Measurements from ENCODE around the gene MYO16.
A peak's percentile ranks its signal among the peaks of the same experiment; 100 is the strongest.
"Not testable (repeated sequence)": the region's sequence is repeated elsewhere in the genome, so short reads cannot be mapped to it uniquely, and the experiment has no call there.

The MYO16 gene

GRCh38 chr13:109090796-109091195 is 461.4 kb downstream of the MYO16 start:
- H3K9ac ChIP-seq, result no peak overlapping the region
- H4K20me1 ChIP-seq, result no peaks in the 10 kb centered on the region
- no peak overlapping the region for H3K4me3 ChIP-seq
- no peak overlapping the region for H3K27ac ChIP-seq
- no peak for TF ChIP-seq Cebpa-rat (IDR thresholded peaks at IDR 0.05)
- peaks cover 0 to 9% (median 6%) of the 10 kb centered on the region in 10 experiments; a peak in 13 of 20 replicates for H3K4me1 ChIP-seq
- no peaks in the 10 kb centered on the region for H3K27me3 ChIP-seq
- peaks cover 0 to 5% (median 3%) of the 10 kb centered on the region in 11 experiments; a peak in 4 of 22 replicates for H3K9me3 ChIP-seq (replicated peaks in 1 of 11)
- H3K4me2 ChIP-seq, result no peak overlapping the region
- no peaks in the 10 kb centered on the region for H3K36me3 ChIP-seq

GRCh38 chr13:109091249-109091648 is 461.8 kb downstream of the MYO16 start:
- Histone ChIP-seq H3K9ac (no peak overlapping the region), H3K4me2 (no peak overlapping the region), H3K9me3 (replicated peaks in 1 of 11) (peaks cover 0 to 5% (median 3%) of the 10 kb centered on the region in 11 experiments; a peak in 4 of 22 replicates), H3K27ac (no peak overlapping the region), H3K27me3 (no peaks in the 10 kb centered on the region), H4K20me1 (no peaks in the 10 kb centered on the region), H3K4me1 (peaks cover 0 to 11% (median 6%) of the 10 kb centered on the region in 10 experiments; a peak in 13 of 20 replicates), H3K36me3 (no peaks in the 10 kb centered on the region), H3K4me3 (no peak overlapping the region)
- TF ChIP-seq Cebpa-rat (IDR thresholded peaks at IDR 0.05), result no peak

DNA sequence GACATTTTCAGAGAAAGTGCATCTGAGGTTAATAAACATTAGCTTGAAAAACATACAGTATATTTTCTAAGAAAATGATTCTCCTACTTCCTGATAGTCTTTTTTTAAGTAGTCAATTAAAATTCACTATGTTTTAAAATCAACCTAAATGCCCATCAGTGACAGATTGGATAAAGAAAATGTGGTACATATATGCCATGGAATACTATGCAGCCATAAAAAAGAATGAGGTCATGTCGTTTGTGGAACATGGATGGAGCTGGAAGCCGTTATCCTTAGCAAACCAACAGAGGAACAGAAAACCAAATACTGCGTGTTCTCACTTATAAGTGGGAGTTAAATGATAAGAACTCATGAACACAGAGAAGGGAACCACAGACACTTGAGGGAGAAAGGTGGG is 462.8 kb downstream of the MYO16 start:
- not testable (repeated sequence) for H3K27me3 ChIP-seq; H3K9me3 ChIP-seq (replicated peaks in 1 of 11); H3K36me3 ChIP-seq; H3K4me2 ChIP-seq; H3K4me3 ChIP-seq; H3K9ac ChIP-seq; H3K27ac ChIP-seq; H4K20me1 ChIP-seq
- peaks cover 0 to 11% (median 6%) of the 10 kb centered on the region in 10 experiments; a peak in 13 of 20 replicates for H3K4me1 ChIP-seq

- no peaks in the 10 kb centered on the region for H3K36me3 ChIP-seq
- TF ChIP-seq Cebpa-rat (IDR thresholded peaks at IDR 0.05), result no peak
- H3K27ac ChIP-seq, result no peak overlapping the region
Measured at GRCh38 chr13:109093998-109094397, 464.6 kb downstream of the MYO16 start.

DNA sequence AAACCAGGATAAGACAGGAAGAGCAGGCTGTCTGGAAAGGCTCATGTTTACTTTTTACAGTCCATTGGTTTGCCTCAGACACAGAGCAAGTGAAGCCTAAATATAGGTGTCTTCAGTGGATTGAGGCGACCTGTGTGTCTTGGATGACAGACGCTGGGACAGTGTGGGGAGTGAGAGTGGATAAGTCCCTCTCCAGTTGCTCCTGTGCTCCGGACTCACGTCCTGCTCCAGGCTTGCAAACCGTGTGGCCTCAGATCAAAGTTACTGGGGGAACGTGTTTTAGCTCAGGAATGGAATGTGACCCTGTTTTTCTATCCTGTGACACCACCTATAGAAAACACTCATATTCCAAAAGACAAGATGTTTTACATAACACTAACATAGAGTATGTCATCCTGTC is 465.7 kb downstream of the MYO16 start:
- Histone ChIP-seq H3K27me3 (no peaks in the 10 kb centered on the region), H3K27ac (no peak overlapping the region)

More at GRCh38 chr13:109093998-109094397, 464.6 kb downstream of the MYO16 start:
- Histone ChIP-seq H3K27me3 (no peaks in the 10 kb centered on the region), H3K4me2 (peak overlapping the region in 4 of 11 experiments; percentile 0 to 20 (median 13); a peak in 4 of 22 replicates), H3K4me3 (no peak overlapping the region), H3K4me1 (peaks cover 0 to 11% (median 6%) of the 10 kb centered on the region in 10 experiments; a peak in 13 of 20 replicates), H3K9me3 (replicated peaks in 1 of 11) (peaks cover 0 to 9% (median 3%) of the 10 kb centered on the region in 11 experiments; a peak in 4 of 22 replicates), H4K20me1 (no peaks in the 10 kb centered on the region), H3K9ac (no peak overlapping the region)

GRCh38 chr13:109096101-109096500 is 466.7 kb downstream of the MYO16 start:
- Histone ChIP-seq H3K9ac (no peak overlapping the region), H3K27me3 (no peaks in the 10 kb centered on the region), H3K4me1 (peaks cover 0 to 11% (median 6%) of the 10 kb centered on the region in 10 experiments; a peak in 13 of 20 replicates), H3K9me3 (replicated peaks in 1 of 11) (peaks cover 0 to 9% (median 3%) of the 10 kb centered on the region in 11 experiments; a peak in 4 of 22 replicates), H3K27ac (no peak overlapping the region), H4K20me1 (no peaks in the 10 kb centered on the region), H3K4me2 (no peak overlapping the region), H3K36me3 (no peaks in the 10 kb centered on the region), H3K4me3 (no peak overlapping the region)
- TF ChIP-seq Cebpa-rat (IDR thresholded peaks at IDR 0.05), result no peak

More for the DNA sequence above, 465.7 kb downstream of the MYO16 start:
- H3K9ac ChIP-seq, result no peak overlapping the region
- no peak overlapping the region for H3K4me3 ChIP-seq
- H3K4me2 ChIP-seq, result no peak overlapping the region
- no peaks in the 10 kb centered on the region for H3K36me3 ChIP-seq
- peaks cover 0 to 11% (median 6%) of the 10 kb centered on the region in 10 experiments; a peak in 13 of 20 replicates for H3K4me1 ChIP-seq
- H3K9me3 ChIP-seq (replicated peaks in 1 of 11), result peaks cover 0 to 9% (median 3%) of the 10 kb centered on the region in 11 experiments; a peak in 4 of 22 replicates
- no peak for TF ChIP-seq Cebpa-rat (IDR thresholded peaks at IDR 0.05)
- no peaks in the 10 kb centered on the region for H4K20me1 ChIP-seq

GRCh38 chr13:109100705-109101304 is 471.4 kb downstream of the MYO16 start:
- Histone ChIP-seq H3K27ac (no peak overlapping the region), H3K9me3 (replicated peaks in 1 of 11) (peaks cover 0 to 3% (median 0%) of the 10 kb centered on the region in 11 experiments; a peak in 1 of 22 replicates), H3K4me1 (peaks cover 0 to 3% (median 0%) of the 10 kb centered on the region in 10 experiments; a peak in 1 of 20 replicates), H3K9ac (no peak overlapping the region), H3K4me2 (no peak overlapping the region), H3K36me3 (no peaks in the 10 kb centered on the region), H3K4me3 (no peak overlapping the region), H3K27me3 (no peaks in the 10 kb centered on the region), H4K20me1 (no peaks in the 10 kb centered on the region)
- no peak for TF ChIP-seq Cebpa-rat (IDR thresholded peaks at IDR 0.05)

GRCh38 chr13:109101550-109102144 is 472.2 kb downstream of the MYO16 start:
- Histone ChIP-seq H3K4me2 (no peak overlapping the region), H3K4me3 (no peak overlapping the region), H3K36me3 (no peaks in the 10 kb centered on the region), H3K4me1 (no peaks in the 10 kb centered on the region), H3K27ac (no peak overlapping the region), H3K9me3 (replicated peaks in 1 of 11) (peaks cover 0 to 3% (median 0%) of the 10 kb centered on the region in 11 experiments; a peak in 1 of 22 replicates), H3K9ac (no peak overlapping the region), H3K27me3 (no peaks in the 10 kb centered on the region), H4K20me1 (no peaks in the 10 kb centered on the region)
- no peak for TF ChIP-seq Cebpa-rat (IDR thresholded peaks at IDR 0.05)

DNA sequence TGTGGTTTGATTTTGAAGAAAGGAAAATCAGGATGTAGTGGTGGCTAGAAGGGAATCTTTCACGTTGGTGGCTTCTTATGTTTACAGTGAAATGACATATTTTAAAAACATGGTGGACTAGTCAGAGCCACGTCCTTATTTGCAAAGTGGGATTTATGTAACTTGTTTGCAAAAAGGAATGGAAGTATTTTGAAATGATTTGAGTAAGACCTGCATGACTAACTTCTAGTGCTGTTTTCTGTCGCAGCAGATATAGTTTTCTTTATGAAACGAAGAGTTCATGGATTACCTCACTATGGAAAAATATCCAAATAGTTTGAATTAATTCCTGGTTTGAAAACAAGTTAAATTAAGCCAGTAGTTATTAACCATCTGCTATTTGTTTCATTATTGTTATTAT is 476.5 kb downstream of the MYO16 start:
- no peak overlapping the region for H3K4me3 ChIP-seq
- H3K4me2 ChIP-seq, result no peak overlapping the region
- H3K36me3 ChIP-seq, result no peaks in the 10 kb centered on the region
- no peak overlapping the region for H3K27ac ChIP-seq
- H3K4me1 ChIP-seq, result no peaks in the 10 kb centered on the region
- no peak overlapping the region for H3K9ac ChIP-seq
- H3K9me3 ChIP-seq (replicated peaks in 1 of 11), result no peaks in the 10 kb centered on the region
- H4K20me1 ChIP-seq, result no peaks in the 10 kb centered on the region
- no peaks in the 10 kb centered on the region for H3K27me3 ChIP-seq
- no peak for TF ChIP-seq Cebpa-rat (IDR thresholded peaks at IDR 0.05)

Measured in BLaER1 treated with 17β-estradiol and CSF1 and Interleukin-3, amounts not matched to agents 10 nM and 100 nM (cell line).